Type B pancreatic cell (in vitro differentiated cells): ENCODE measurements around the gene RAD51B. TPM values are rescaled to one million over a fixed set of nuclear protein-coding genes. Genes with fewer than 3 reads are reported as not detected.

Source experiments
- DNase-seq: peaks from one replicate; pipeline ENCODE4 v3.0.0; 2021; ENCODE audit warnings: mixed read lengths; ENCODE audit not compliant: unreplicated experiment; ENCODE audit errors: extremely low spot score
- H3K27ac Mint-ChIP-seq: 2 replicates; pipeline ENCODE4 v1.8.0; 2021; ENCODE audit warnings: mild to moderate bottlenecking, mixed read lengths
- H3K27me3 Mint-ChIP-seq: 2 replicates; pipeline ENCODE4 v1.8.0; 2021; ENCODE audit warnings: mixed read lengths
- H3K36me3 Mint-ChIP-seq: 2 replicates; pipeline ENCODE4 v1.8.0; 2021; ENCODE audit warnings: mixed read lengths
- H3K4me1 Mint-ChIP-seq: one replicate; pipeline ENCODE4 v1.8.0; 2021; ENCODE audit warnings: mixed read lengths; ENCODE audit not compliant: unreplicated experiment
- H3K4me3 Mint-ChIP-seq: 2 replicates; pipeline ENCODE4 v1.8.0; 2021; ENCODE audit warnings: mild to moderate bottlenecking, mixed read lengths
- H3K9me3 Mint-ChIP-seq: 2 replicates; pipeline ENCODE4 v1.8.0; 2021; ENCODE audit warnings: mixed read lengths
- CTCF ChIP-seq: fragments of 200-600 bp; sonication (generic); conservative IDR thresholded peaks from 2 replicates; pipeline ENCODE4 v1.5.0; 2021; ENCODE audit warnings: antibody characterized with exemption, mild to moderate bottlenecking
- total RNA-seq: library from RNA; stranded (reverse); gene quantifications from 2 replicates; pipeline ENCODE4 v1.2.1, GENCODE V29; 2021; ENCODE audit warnings: low replicate concordance

RAD51B gene
- total RNA-seq, 1 donor from 2014 or later, result 27.3 TPM

GRCh38 chr14:68633131-68633991 is 813.8 kb downstream of the RAD51B start:
- Mint-ChIP-seq H3K27me3 (no peaks in the 10 kb centered on the region), H3K4me1 (peaks cover 45% of the 10 kb centered on the region), H3K4me3 (no peak overlapping the region), H3K9me3 (no peaks in the 10 kb centered on the region), H3K27ac (peak overlapping the region; percentile 71), H3K36me3 (no peaks in the 10 kb centered on the region)
- peak; percentile 67 for DNase-seq
- no peak for TF ChIP-seq CTCF

GRCh38 chr14:68634332-68634731 is 814.8 kb downstream of the RAD51B start:
- Mint-ChIP-seq H3K4me1 (peaks cover 38% of the 10 kb centered on the region), H3K4me3 (peak overlapping the region; percentile 45), H3K9me3 (no peaks in the 10 kb centered on the region), H3K36me3 (no peaks in the 10 kb centered on the region), H3K27me3 (no peaks in the 10 kb centered on the region), H3K27ac (no peak overlapping the region)
- TF ChIP-seq CTCF, result no peak
- DNase-seq, result peak; percentile 64

- Mint-ChIP-seq H3K4me1 (peaks cover 38% of the 10 kb centered on the region), H3K9me3 (no peaks in the 10 kb centered on the region), H3K36me3 (no peaks in the 10 kb centered on the region), H3K4me3 (peak overlapping the region; percentile 45), H3K27ac (no peak overlapping the region), H3K27me3 (no peaks in the 10 kb centered on the region)
- DNase-seq, result no peak
- TF ChIP-seq CTCF, result no peak
Observed at GRCh38 chr14:68634874-68635595, 815.5 kb downstream of the RAD51B start.

- Mint-ChIP-seq H3K27ac (no peak overlapping the region), H3K9me3 (peaks cover 9% of the 10 kb centered on the region)
Observed at GRCh38 chr14:68636597-68636996, 817.0 kb downstream of the RAD51B start.

More at GRCh38 chr14:68636597-68636996, 817.0 kb downstream of the RAD51B start:
- DNase-seq, result peak; percentile 48
- TF ChIP-seq CTCF, result no peak
- no peak overlapping the region for H3K4me3 Mint-ChIP-seq
- H3K27me3 Mint-ChIP-seq, result no peaks in the 10 kb centered on the region
- peaks cover 13% of the 10 kb centered on the region for H3K36me3 Mint-ChIP-seq
- peaks cover 30% of the 10 kb centered on the region for H3K4me1 Mint-ChIP-seq
